Measurements from ENCODE around the gene FSCN2. TPM values are rescaled to one million over a fixed set of nuclear protein-coding genes. Genes with fewer than 3 reads are reported as not detected.

The FSCN2 gene
- total RNA-seq, 2 experiments from 2014 or later: 1.6 to 6.7 TPM

DNA sequence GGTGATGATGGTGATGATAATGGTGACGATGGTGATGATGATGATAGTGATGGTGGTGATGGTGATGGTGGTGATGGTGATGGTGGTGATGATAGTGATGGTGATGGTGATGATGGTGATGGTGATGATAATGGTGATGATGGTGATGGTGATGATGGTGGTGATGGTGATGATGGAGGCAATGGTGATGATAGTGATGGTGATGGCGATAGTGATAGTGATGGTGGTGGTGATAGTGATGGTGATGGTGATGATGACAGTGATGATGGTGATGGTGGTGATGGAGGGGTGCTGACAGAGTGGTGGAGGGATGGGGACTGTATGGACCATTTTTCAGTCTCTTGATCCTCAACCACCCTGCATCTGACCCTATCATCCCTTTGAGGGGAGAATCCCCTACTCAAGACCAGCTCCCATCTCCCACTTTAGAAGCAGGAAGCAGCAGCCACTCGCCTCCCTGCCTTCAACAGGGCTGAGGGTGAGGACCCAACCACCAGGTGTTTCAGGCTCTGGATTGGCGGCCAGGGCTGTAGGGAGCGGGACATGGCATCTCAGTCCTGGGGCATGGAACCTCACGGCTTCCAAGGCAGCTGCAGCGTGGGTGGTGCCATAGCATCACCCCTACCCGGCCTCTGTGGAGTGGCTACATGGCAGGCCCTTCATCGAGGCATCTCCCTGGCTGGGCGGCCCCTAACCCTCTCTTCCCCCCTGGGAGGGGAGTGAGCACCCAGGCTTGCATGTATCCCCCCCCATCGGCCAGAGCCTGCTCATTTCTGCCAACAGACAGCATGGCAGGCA lies 4.5 kb downstream of the FSCN2 start:
- CTCF ChIA-PET (ENCODE audit: unreplicated experiment): no interaction called here
- Histone ChIP-seq H3K79me2 (ENCODE audit: insufficient read depth, low read depth, low read length) (no peaks in the 10 kb centered on the region), H3K9me2 (ENCODE audit: insufficient read depth, low read length) (no peaks in the 10 kb centered on the region), H3K4me2 (ENCODE audit: low read length) (peak overlapping the region; percentile 35; the same call in 1 of the 2 replicates), H3K4me3 (ENCODE audit: low read depth, low read length, poor library complexity, severe bottlenecking) (no peak overlapping the region), H4K20me1 (ENCODE audit: insufficient read depth, low read length) (no peaks in the 10 kb centered on the region), H3K27ac (ENCODE audit: low read depth, low read length, poor library complexity, severe bottlenecking) (no peak overlapping the region), H3K9me3 (ENCODE audit: low read length) (no peaks in the 10 kb centered on the region), H3K4me1 (ENCODE audit: insufficient read depth, low read length, poor library complexity, severe bottlenecking) (peaks cover 14% of the 10 kb centered on the region), H3K36me3 (ENCODE audit: insufficient read depth, low read length) (no peaks in the 10 kb centered on the region), H2AFZ (ENCODE audit: low read length) (no peak overlapping the region)
- BruUV-seq (replicated peaks): no TSS peak
- DNase-seq (ENCODE audit: low spot score): no peak
- TF ChIP-seq EZH2phosphoT487 (IDR thresholded peaks at IDR 0.05; ENCODE audit: borderline replicate concordance, low read depth, low read length): no peak
- no peak for TF ChIP-seq CTCF (conservative IDR thresholded peaks at IDR 0.05; ENCODE audit: low read length)
- POLR2A ChIA-PET: no interaction called here
- intact Hi-C loops (cut with micrococcal nuclease; ENCODE audit: unreplicated experiment): no loop called here

DNA sequence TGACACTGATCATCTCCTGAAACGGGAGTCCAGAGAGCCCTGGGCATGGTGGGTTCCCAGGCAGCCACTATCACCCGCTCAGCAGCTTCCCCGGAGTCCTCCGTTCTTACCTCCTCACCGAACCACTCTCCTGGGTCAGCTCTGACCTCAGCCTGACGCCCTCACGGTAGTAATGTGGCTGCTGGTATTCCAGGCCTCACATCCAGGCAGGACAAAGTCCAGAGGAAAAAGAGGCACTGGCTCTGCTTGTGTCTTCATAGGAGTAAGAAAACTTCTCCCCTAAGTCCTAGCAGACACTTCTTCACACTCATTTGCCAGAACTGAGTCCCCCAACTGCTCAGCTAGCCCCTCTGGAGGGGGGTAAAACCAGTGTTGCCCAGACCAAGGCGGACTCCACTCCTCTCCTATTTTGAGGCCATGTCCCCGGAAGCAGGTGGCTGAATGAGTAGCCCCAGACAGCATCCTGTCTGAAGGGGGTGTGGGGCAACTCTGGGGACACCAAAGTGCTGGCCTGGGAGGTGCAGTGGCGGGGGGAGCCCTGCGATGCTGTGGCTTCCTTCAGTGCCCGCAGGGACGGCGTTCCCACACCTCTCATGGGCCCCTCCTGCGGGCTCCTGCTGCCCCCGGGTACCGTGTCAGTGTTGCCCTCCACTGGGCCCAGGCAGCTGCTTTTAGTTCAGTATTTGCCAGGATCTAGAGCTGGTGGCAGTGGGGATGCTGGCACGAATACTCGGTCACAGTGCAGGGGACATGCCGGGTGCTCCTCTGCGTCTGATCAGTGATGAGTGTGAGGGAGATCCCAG lies 5.4 kb downstream of the FSCN2 start:
- CTCF ChIA-PET (ENCODE audit: unreplicated experiment): no interaction called here
- intact Hi-C loops (cut with micrococcal nuclease; ENCODE audit: unreplicated experiment): no loop called here
- no TSS peak for BruUV-seq (replicated peaks)
- Histone ChIP-seq H3K36me3 (ENCODE audit: insufficient read depth, low read length) (no peaks in the 10 kb centered on the region), H3K27ac (ENCODE audit: low read depth, low read length, poor library complexity, severe bottlenecking) (peak overlapping the region; percentile 22), H3K4me1 (ENCODE audit: insufficient read depth, low read length, poor library complexity, severe bottlenecking) (peaks cover 14% of the 10 kb centered on the region), H3K4me3 (ENCODE audit: low read depth, low read length, poor library complexity, severe bottlenecking) (no peak overlapping the region), H2AFZ (ENCODE audit: low read length) (no peak overlapping the region), H3K79me2 (ENCODE audit: insufficient read depth, low read depth, low read length) (no peaks in the 10 kb centered on the region), H3K9me2 (ENCODE audit: insufficient read depth, low read length) (no peaks in the 10 kb centered on the region), H4K20me1 (ENCODE audit: insufficient read depth, low read length) (no peaks in the 10 kb centered on the region), H3K9me3 (ENCODE audit: low read length) (no peaks in the 10 kb centered on the region), H3K4me2 (ENCODE audit: low read length) (peak overlapping the region; percentile 35)
- TF ChIP-seq CTCF (conservative IDR thresholded peaks at IDR 0.05; ENCODE audit: low read length) (no peak), EZH2phosphoT487 (IDR thresholded peaks at IDR 0.05; ENCODE audit: borderline replicate concordance, low read depth, low read length) (no peak)
- POLR2A ChIA-PET: interaction anchor here (1.0 kb wide), 1 partner anchor 10 kb away, joined by 3 read pairs; no protein-coding TSS in a partner anchor
- DNase-seq (ENCODE audit: low spot score): peak; percentile 49

Measured in OCI-LY7 (cell line).